ENCODE results near the gene SH3BP5.

Gene SH3BP5

GRCh38 chr3:15228147-15228546, 104.2 kb downstream of the SH3BP5 start:
- DNase-seq: no peak

- DNase-seq: no peak
Observed at GRCh38 chr3:15223685-15224572, 108.5 kb downstream of the SH3BP5 start.

GRCh38 chr3:15221574-15222217, 110.7 kb downstream of the SH3BP5 start:
- DNase-seq: no peak

- DNase-seq: no peak
Observed at GRCh38 chr3:15220661-15221060, 111.7 kb downstream of the SH3BP5 start.

- no peak for DNase-seq
Observed at GRCh38 chr3:15220056-15220455, 112.3 kb downstream of the SH3BP5 start.

GRCh38 chr3:15218689-15219088, 113.7 kb downstream of the SH3BP5 start:
- no peak for DNase-seq

- no peak for DNase-seq
Observed at GRCh38 chr3:15217841-15218267, 114.5 kb downstream of the SH3BP5 start.

GRCh38 chr3:15217011-15217671, 115.2 kb downstream of the SH3BP5 start:
- DNase-seq: no peak

- DNase-seq: no peak
Observed at GRCh38 chr3:15216501-15216900, 115.9 kb downstream of the SH3BP5 start.

- DNase-seq: no peak
Observed at GRCh38 chr3:15215996-15216395, 116.4 kb downstream of the SH3BP5 start.

- no peak for DNase-seq
Observed at GRCh38 chr3:15214758-15215157, 117.6 kb downstream of the SH3BP5 start.

- no peak for DNase-seq
Observed at GRCh38 chr3:15211937-15212336, 120.4 kb downstream of the SH3BP5 start.

GRCh38 chr3:15207836-15208504, 124.4 kb downstream of the SH3BP5 start:
- no peak for DNase-seq

- DNase-seq: no peak
Observed at GRCh38 chr3:15206662-15207576, 125.5 kb downstream of the SH3BP5 start.

GRCh38 chr3:15205934-15206661, 126.3 kb downstream of the SH3BP5 start, which contains the start of gene CAPN7:
CAPN7 (plus strand) TSS chr3:15206246; CDS start chr3:15206496, 250 bp downstream.
- DNase-seq: no peak

- DNase-seq: no peak
Observed at GRCh38 chr3:15205482-15205933, 126.9 kb downstream of the SH3BP5 start.

Measured in activated CD4-positive, CD25-positive, alpha-beta regulatory T cell (primary cell).